ENCODE results near the gene TSC22D3.
"Not testable (repeated sequence)": the region's sequence is repeated elsewhere in the genome, so short reads cannot be mapped to it uniquely, and the experiment has no call there.

TSC22D3 gene

DNA sequence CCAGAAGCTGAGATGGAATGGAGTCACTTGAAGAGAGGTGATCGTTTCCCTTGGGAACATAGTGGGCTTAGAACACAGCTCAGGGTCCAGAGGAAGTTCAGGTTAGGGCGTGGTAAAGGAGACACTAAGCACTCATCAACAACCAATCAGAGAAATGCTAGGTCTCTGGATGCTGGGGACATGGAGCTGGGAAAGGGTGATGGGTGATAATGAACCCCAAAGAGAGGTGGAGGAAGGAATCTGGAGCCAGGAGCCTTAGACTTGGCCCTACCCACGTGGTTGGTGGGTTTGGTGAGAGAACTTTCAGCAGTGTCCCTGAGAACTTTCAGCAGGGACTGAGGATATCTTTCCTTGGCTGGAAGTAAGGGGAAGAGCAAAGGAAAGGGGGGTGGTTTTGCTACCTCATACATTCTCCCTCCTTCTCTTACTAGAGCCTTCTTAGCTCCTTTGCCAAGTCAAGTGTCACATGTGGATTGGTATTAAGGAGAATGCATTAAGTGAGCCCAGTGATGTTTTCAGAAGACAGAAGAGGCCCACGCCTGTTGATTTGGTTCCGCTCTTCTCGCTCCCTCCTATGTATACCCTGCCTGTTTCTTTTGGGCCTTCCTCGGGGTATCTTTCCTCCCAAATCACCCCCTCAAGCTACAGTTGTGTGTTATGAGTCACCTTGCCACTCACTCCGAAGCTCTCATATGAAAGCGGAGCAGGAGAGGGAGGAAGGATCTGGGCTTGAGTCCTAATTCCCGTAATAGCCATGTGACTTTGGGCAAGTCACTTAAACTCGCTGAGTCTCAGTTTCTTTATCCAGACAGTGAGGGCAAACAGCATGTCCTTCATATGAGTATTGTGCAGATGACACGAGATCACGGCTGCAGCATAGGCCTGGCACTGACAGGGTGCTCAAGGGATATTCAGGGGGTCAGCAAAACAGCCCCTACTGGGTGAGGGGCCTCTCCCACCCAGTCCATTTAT lies 63.1 kb downstream of the TSC22D3 start:
- DNase-seq (ENCODE audit: low read depth in 4 of 4, low spot score in 1 of 4), result no peak

- no peak for DNase-seq (ENCODE audit: low read depth in 4 of 4, low spot score in 1 of 4)
These were observed 63.9 kb downstream of the TSC22D3 start for GRCh38 chrX:107711521-107712181.

- DNase-seq (ENCODE audit: low read depth in 4 of 4, low spot score in 1 of 4), result no peak
These were observed 64.8 kb downstream of the TSC22D3 start for GRCh38 chrX:107710617-107711391.

DNA sequence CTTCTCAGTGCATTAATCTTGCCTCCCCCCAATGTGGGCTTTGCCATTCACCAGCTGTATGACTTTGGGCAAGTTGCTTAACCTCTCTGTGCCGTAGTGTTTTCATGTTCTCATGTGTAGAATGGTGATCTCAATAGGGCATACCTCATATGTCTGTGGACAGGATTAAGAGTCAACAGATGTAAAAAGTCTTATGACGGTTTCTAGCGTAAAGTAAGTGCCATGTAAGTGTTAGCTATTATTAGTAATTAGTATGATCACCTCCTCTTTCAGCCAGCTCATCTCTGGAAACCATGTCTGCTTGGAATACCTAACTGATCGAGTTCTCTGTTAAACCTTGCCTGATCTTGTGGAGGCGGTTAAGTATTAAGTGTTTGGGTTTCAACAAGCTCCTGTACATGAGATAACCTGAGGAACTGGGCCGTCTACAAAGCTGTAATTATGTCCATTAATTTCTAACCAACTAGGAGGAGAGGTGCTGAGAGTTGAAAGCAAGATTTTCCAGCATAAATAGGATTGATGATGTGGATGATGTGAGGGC lies 66.3 kb downstream of the TSC22D3 start:
- no peak for DNase-seq (ENCODE audit: low read depth in 4 of 4, low spot score in 1 of 4)

DNA sequence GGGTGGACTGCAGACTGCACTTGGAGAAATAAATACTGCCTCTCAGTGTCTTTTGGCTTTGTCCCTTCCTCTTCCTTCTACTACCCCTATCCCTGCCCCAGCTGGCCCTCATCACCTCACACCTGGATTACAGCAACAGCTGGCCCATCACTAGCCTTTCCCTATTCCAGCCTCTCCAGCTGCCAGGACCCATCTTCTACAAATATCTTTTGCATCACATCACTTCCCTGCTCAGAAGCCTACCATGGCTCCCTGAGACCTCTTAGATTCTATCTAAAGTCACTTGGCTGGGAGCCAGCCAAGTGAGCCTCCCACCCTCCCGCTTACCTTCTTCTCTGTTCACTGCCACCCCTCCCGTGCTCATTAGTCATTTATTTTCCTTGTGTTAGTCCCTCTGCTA lies 66.8 kb downstream of the TSC22D3 start:
- DNase-seq (ENCODE audit: low read depth in 4 of 4, low spot score in 1 of 4), result no peak

GRCh38 chrX:107707866-107708265 lies 67.7 kb downstream of the TSC22D3 start:
- no peak for DNase-seq (ENCODE audit: low read depth in 4 of 4, low spot score in 1 of 4)

- no peak for DNase-seq (ENCODE audit: low read depth in 4 of 4, low spot score in 1 of 4)
These were observed 69.3 kb downstream of the TSC22D3 start for GRCh38 chrX:107706309-107706708.

- no peak for DNase-seq (ENCODE audit: low read depth in 4 of 4, low spot score in 1 of 4)
These were observed 71.0 kb downstream of the TSC22D3 start for GRCh38 chrX:107704587-107704986.

- no peak for DNase-seq (ENCODE audit: low read depth in 4 of 4, low spot score in 1 of 4)
These were observed 71.4 kb downstream of the TSC22D3 start for GRCh38 chrX:107704181-107704580.

- DNase-seq (ENCODE audit: low read depth in 4 of 4, low spot score in 1 of 4), result no peak
These were observed 74.0 kb downstream of the TSC22D3 start for GRCh38 chrX:107701493-107702121.

GRCh38 chrX:107700790-107701189 lies 74.8 kb downstream of the TSC22D3 start:
- no peak for DNase-seq (ENCODE audit: low read depth in 4 of 4, low spot score in 1 of 4)

DNA sequence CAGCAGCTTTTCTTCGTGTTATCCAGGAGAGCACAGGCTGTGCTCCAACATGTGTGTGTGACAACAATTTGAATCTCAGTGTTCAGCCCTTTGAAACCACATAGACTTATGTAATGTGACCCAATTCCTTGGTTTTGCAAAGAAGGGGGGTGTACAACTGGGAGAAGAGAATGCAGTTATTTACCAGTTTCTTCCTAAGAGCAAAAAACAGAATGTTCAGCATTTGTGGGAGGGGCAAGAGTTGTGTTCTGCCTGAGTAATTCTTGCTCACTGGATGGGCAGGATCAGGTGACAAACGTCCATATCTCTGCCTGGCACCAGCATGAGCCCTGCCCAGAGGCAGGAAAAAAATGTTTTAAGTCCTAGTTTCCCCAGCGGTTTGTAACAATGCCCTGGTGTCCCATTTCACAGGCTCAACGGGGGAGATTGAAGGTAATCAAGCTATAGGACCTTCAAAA lies 75.2 kb downstream of the TSC22D3 start:
- DNase-seq (ENCODE audit: low read depth in 4 of 4, low spot score in 1 of 4), result no peak

DNA sequence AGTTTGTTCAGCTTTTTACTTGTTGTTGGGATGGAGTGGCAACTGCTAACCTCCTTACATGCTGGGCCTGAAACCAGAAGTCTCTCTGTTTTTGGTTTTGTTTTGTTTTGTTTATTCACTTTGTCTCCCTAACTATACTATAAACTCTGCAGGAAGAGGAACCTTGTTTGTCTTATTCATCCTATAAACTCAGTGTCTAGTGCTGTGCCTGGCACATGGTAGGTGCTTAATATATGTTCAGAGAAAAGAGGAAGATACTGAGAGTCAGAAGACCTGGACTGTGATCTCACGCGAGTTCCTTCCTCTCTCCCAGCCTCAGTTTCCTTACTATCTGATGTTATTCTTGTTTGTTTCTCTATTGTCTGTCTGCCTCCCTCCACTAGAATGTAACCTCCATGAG lies 76.0 kb downstream of the TSC22D3 start:
- DNase-seq (ENCODE audit: low read depth in 4 of 4, low spot score in 1 of 4), result no peak

- DNase-seq (ENCODE audit: low read depth in 4 of 4, low spot score in 1 of 4), result no peak
These were observed 84.6 kb downstream of the TSC22D3 start for GRCh38 chrX:107691024-107691448.

- no peak for DNase-seq (ENCODE audit: low read depth in 4 of 4, low spot score in 1 of 4)
These were observed 88.1 kb downstream of the TSC22D3 start for GRCh38 chrX:107687445-107687844.

- no peak for DNase-seq (ENCODE audit: low read depth in 4 of 4, low spot score in 1 of 4)
These were observed 88.8 kb downstream of the TSC22D3 start for GRCh38 chrX:107686792-107687191.

- DNase-seq (ENCODE audit: low read depth in 4 of 4, low spot score in 1 of 4), result no peak
These were observed 89.6 kb downstream of the TSC22D3 start for GRCh38 chrX:107686026-107686425.

- DNase-seq (ENCODE audit: low read depth in 4 of 4, low spot score in 1 of 4), result not testable (repeated sequence)
These were observed 90.0 kb downstream of the TSC22D3 start for GRCh38 chrX:107685586-107685985.

GRCh38 chrX:107684956-107685385 lies 90.6 kb downstream of the TSC22D3 start:
- DNase-seq (ENCODE audit: low read depth in 4 of 4, low spot score in 1 of 4), result no peak

DNA sequence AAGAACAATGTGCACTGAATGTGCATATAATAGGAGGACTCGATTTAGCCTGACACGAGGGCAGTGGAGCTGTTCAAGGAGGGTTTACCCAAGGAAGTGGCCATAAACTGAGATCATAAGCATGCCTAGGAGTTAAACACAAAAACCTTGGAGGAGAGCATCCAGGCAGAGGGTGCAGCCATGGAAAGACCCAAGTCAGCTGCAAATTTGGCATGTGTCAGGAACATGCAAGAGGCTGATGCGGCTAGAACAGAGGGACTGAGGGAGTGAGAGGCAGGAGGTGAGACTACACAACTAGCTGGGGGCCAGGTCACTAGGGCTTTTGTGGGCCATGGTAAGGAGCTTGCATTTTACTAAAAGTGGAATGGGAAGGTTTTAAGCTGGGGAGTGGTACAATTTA lies 91.7 kb downstream of the TSC22D3 start:
- DNase-seq (ENCODE audit: low read depth in 4 of 4, low spot score in 1 of 4), result no peak
